Stimulated activated CD4-positive, alpha-beta T cell treated with anti-CD3 and anti-CD28 coated beads, Interleukin-12 subunit alpha, Interleukin-12 subunit beta, amount 100 ng/mL, for 4 hours (primary cell): Measurements from ENCODE around the gene FIZ1.

Source experiments
- DNase-seq: peaks from one replicate; pipeline ENCODE4 v3.0.0-alpha.2; 2020

The FIZ1 gene

GRCh38 chr19:55613396-55613795 lies 14.1 kb upstream of the FIZ1 start:
- no peak for DNase-seq

GRCh38 chr19:55611983-55612645 lies 12.8 kb upstream of the FIZ1 start:
- DNase-seq: no peak

GRCh38 chr19:55611300-55611982 lies 12.1 kb upstream of the FIZ1 start:
- DNase-seq: no peak

GRCh38 chr19:55609326-55609725 lies 10.0 kb upstream of the FIZ1 start:
- DNase-seq: no peak

- DNase-seq: no peak
Observed at GRCh38 chr19:55606817-55607216, 7.5 kb upstream of the FIZ1 start.

- DNase-seq: no peak
Observed at GRCh38 chr19:55606471-55606787, 7.1 kb upstream of the FIZ1 start.

- DNase-seq: peak; percentile 62
Observed at GRCh38 chr19:55605637-55606470, 6.5 kb upstream of the FIZ1 start, which contains the start of gene ZNF865. ZNF865 (plus strand) TSS chr19:55605647; CDS start chr19:55613619, 7,972 bp downstream.

- DNase-seq: peak; percentile 99
Observed at GRCh38 chr19:55605207-55605636, 5.9 kb upstream of the FIZ1 start.

GRCh38 chr19:55603581-55604292 lies 4.4 kb upstream of the FIZ1 start:
- no peak for DNase-seq

- DNase-seq: no peak
Observed at GRCh38 chr19:55603115-55603514, 3.8 kb upstream of the FIZ1 start.

- no peak for DNase-seq
Observed at GRCh38 chr19:55602104-55603001, 3.0 kb upstream of the FIZ1 start.

- DNase-seq: no peak
Observed at GRCh38 chr19:55601084-55601483, 1.8 kb upstream of the FIZ1 start.

- DNase-seq: no peak
Observed at GRCh38 chr19:55600662-55601028, 1.3 kb upstream of the FIZ1 start.

- peak; percentile 81 for DNase-seq
Observed at GRCh38 chr19:55599842-55600661, 735 bp upstream of the FIZ1 start, which contains the start of gene ZNF524. ZNF524 (plus strand) TSS chr19:55600288; CDS start chr19:55602113, 1,825 bp downstream.

- DNase-seq: peak; percentile 88
Observed at GRCh38 chr19:55598719-55599467, 424 bp downstream of the FIZ1 start.

GRCh38 chr19:55598034-55598433 lies 1.3 kb downstream of the FIZ1 start:
- DNase-seq: no peak

- no peak for DNase-seq
Observed at GRCh38 chr19:55597501-55597921, 1.8 kb downstream of the FIZ1 start.

- no peak for DNase-seq
Observed at GRCh38 chr19:55596304-55596703, 3.0 kb downstream of the FIZ1 start.

GRCh38 chr19:55594996-55595545 lies 4.2 kb downstream of the FIZ1 start:
- no peak for DNase-seq
